ENCODE measurements around the gene LONRF2.

Gene LONRF2

DNA sequence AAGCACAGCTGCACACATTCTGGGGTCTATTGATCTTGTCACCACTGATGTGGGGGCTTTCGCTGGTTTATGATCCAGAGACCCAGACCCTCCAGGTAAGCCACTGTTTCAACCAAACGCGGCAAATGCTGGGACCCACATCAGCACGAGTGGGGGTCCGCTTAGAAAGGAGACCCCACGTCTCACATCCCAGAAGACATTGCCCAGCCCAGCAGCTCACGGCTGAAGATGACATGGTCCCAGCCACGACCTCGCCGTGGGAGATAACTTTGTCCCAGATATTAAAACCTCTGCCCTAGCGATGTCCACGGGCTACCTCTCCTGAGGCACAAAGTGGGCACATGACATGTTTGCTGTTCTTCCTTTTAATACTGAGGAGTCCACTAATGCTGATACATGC lies 43.8 kb downstream of the LONRF2 start:
- no peak overlapping the region for H3K27ac ChIP-seq
- TF ChIP-seq, protein P1, sequence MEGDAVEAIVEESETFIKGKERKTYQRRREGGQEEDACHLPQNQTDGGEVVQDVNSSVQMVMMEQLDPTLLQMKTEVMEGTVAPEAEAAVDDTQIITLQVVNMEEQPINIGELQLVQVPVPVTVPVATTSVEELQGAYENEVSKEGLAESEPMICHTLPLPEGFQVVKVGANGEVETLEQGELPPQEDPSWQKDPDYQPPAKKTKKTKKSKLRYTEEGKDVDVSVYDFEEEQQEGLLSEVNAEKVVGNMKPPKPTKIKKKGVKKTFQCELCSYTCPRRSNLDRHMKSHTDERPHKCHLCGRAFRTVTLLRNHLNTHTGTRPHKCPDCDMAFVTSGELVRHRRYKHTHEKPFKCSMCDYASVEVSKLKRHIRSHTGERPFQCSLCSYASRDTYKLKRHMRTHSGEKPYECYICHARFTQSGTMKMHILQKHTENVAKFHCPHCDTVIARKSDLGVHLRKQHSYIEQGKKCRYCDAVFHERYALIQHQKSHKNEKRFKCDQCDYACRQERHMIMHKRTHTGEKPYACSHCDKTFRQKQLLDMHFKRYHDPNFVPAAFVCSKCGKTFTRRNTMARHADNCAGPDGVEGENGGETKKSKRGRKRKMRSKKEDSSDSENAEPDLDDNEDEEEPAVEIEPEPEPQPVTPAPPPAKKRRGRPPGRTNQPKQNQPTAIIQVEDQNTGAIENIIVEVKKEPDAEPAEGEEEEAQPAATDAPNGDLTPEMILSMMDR (conservative IDR thresholded peaks at IDR 0.05), result no peak

DNA sequence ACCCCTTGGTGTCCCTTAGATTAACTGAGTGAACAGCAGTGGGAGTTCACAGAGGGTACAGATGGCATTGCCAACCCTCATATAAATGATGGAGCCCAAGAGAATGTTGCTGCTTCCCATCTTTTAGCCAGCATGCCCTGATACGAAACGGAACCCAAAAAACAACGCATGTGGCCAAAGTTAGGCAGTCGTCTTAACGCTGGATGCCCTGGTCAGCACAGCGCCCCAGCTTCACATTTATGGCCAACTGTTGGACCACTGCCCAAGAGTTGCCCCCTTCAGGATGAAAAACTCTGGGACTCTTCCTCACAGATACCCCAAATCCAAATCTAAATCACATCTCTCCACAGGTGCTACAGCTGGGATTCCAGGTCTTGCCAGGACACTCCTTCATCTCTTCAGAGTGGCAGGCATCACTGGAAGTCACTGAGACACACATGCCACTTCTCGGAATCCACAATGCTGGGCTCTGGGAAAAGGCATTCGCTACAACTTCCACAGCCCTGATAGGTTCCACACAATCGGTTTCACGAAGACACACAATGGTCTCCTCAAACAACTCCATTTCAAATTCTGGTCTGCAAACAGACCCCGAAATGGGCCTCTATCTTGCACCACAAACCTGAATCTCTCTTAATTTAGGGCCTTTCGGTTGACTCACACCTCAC lies 44.6 kb downstream of the LONRF2 start:
- no peak overlapping the region for H3K27ac ChIP-seq
- TF ChIP-seq, protein P1 (conservative IDR thresholded peaks at IDR 0.05), result no peak

DNA sequence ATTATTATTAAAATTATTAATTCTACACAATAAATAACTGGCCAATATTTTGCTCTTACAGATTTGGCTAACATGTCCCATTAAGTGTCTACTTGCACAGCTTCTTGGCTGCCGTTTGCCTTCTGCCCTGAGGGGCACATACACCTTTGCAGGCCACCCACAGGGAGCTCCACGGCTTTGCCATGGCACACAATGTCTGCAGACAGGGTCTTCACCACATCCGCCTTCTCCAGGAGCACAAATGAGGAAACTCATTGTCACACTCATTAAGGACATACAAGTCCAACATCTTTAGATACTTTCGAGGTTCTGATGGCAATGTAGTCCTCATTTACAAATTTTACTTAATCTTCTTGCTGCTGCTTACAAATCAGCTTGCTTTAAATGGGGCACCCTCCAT lies 45.6 kb downstream of the LONRF2 start:
- no peak overlapping the region for H3K27ac ChIP-seq
- TF ChIP-seq, protein P1 (conservative IDR thresholded peaks at IDR 0.05), result no peak

GRCh38 chr2:100275200-100275589 lies 47.1 kb downstream of the LONRF2 start:
- H3K27ac ChIP-seq, result no peak overlapping the region
- TF ChIP-seq, protein P1 (conservative IDR thresholded peaks at IDR 0.05), result no peak

- TF ChIP-seq, protein P1 (conservative IDR thresholded peaks at IDR 0.05), result no peak
- H3K27ac ChIP-seq, result no peak overlapping the region
Observed at GRCh38 chr2:100274566-100275199, 47.6 kb downstream of the LONRF2 start.

- TF ChIP-seq, protein P1 (conservative IDR thresholded peaks at IDR 0.05), result no peak
- no peak overlapping the region for H3K27ac ChIP-seq
Observed at GRCh38 chr2:100274076-100274475, 48.2 kb downstream of the LONRF2 start.

DNA sequence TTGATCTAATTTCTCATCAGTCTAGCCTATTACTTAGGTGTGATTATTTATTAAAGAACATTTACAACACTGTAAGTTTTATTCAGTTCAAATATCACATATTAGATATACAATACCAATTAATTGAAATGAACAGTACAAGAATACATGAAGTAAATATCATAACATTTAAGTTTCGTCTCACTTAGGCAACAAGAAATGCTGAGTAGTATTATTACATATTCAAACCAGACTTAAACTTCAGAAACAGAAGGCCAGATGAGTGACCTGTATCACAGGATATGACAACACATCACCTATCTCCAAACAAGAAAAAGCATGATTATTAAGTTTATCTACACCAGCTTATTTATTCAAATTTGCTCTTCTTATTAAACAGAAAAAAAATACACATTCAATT lies 48.9 kb downstream of the LONRF2 start:
- TF ChIP-seq, protein P1 (conservative IDR thresholded peaks at IDR 0.05), result no peak
- peak overlapping the region; percentile 35; the same call in 1 of the 2 replicates for H3K27ac ChIP-seq
